Osteoblast (primary cell): Measurements from ENCODE around the gene KLLN. TPM values are rescaled to one million over a fixed set of nuclear protein-coding genes. Genes with fewer than 3 reads are reported as not detected.
"Not testable (repeated sequence)": the region's sequence is repeated elsewhere in the genome, so short reads cannot be mapped to it uniquely, and the experiment has no call there.

Source experiments
- DNase-seq: peaks from one replicate; pipeline ENCODE4 v3.0.0; 2011; ENCODE audit warnings: low spot score, mixed read lengths; ENCODE audit not compliant: insufficient read length; ENCODE audit errors: missing footprints
- H2AFZ ChIP-seq: 2 replicates; pipeline ENCODE4 v1.6.0; 2011; ENCODE audit warnings: mild to moderate bottlenecking, low read length
- H3K27ac ChIP-seq: 2 replicates; pipeline ENCODE4 v1.5.1; 2011; ENCODE audit warnings: mild to moderate bottlenecking, low read depth, low read length, moderate library complexity
- H3K27me3 ChIP-seq: 2 replicates; pipeline ENCODE4 v1.6.0; 2012; ENCODE audit warnings: mild to moderate bottlenecking, control low read depth, inconsistent platforms, low read length, moderate library complexity; ENCODE audit not compliant: insufficient read depth
- H3K36me3 ChIP-seq: 2 replicates; pipeline ENCODE4 v1.5.1; 2011; ENCODE audit warnings: mild to moderate bottlenecking, low read length, control low read depth, moderate library complexity; ENCODE audit not compliant: insufficient read depth
- H3K4me1 ChIP-seq: 2 replicates; pipeline ENCODE4 v1.5.1; 2011; ENCODE audit warnings: mild to moderate bottlenecking, low read length, control low read depth, moderate library complexity; ENCODE audit not compliant: insufficient read depth
- H3K4me2 ChIP-seq: 2 replicates; pipeline ENCODE4 v1.6.0; 2011; ENCODE audit warnings: mild to moderate bottlenecking, low read length; ENCODE audit not compliant: insufficient read depth
- H3K4me3 ChIP-seq: fragments of 200-600 bp; sonication (generic); 3 replicates; pipeline ENCODE4 v1.5.1; 2012; ENCODE audit warnings: mild to moderate bottlenecking, low read length, inconsistent platforms; ENCODE audit not compliant: insufficient read depth
- H3K79me2 ChIP-seq: 2 replicates; pipeline ENCODE4 v1.6.0; 2012; ENCODE audit warnings: mild to moderate bottlenecking, low read length, control low read depth, inconsistent platforms; ENCODE audit not compliant: insufficient read depth
- H3K9me3 ChIP-seq: 2 replicates; pipeline ENCODE4 v1.5.1; 2011; ENCODE audit warnings: low read depth, low read length, control low read depth
- H4K20me1 ChIP-seq: 2 replicates; pipeline ENCODE4 v1.6.0; 2012; ENCODE audit warnings: mild to moderate bottlenecking, low read length, control low read depth; ENCODE audit not compliant: insufficient read depth
- CTCF ChIP-seq: IDR thresholded peaks from 2 replicates; pipeline ENCODE4 v1.5.1; 2011; ENCODE audit warnings: mild to moderate bottlenecking, low read depth, low read length, moderate library complexity; ENCODE audit errors: extremely low read depth
- total RNA-seq: library from RNA; depleted of rRNA; stranded (reverse); fragments of >200 nt; gene quantifications from 2 replicates; pipeline ENCODE4 v1.2.3, GENCODE V29; 2012

KLLN gene
- total RNA-seq, 1 donor, result 0.72 TPM

GRCh38 chr10:87864496-87865059 lies 1.2 kb upstream of the KLLN start:
- DNase-seq, result peak; percentile 62
- TF ChIP-seq CTCF, result no peak
- Histone ChIP-seq H2AFZ (no peak overlapping the region), H3K79me2 (peaks cover 56% of the 10 kb centered on the region), H3K4me2 (peak overlapping the region; percentile 92), H3K4me3 (peak overlapping the region; percentile 96), H3K4me1 (peaks cover 26% of the 10 kb centered on the region), H3K27me3 (no peaks in the 10 kb centered on the region), H3K27ac (peak overlapping the region; percentile 71), H4K20me1 (peaks cover 44% of the 10 kb centered on the region), H3K9me3 (no peaks in the 10 kb centered on the region), H3K36me3 (no peaks in the 10 kb centered on the region)

- Histone ChIP-seq H3K4me2 (peak overlapping the region; percentile 92), H3K4me1 (peaks cover 26% of the 10 kb centered on the region), H3K27ac (peak overlapping the region; percentile 81), H3K4me3 (peak overlapping the region; percentile 96), H3K79me2 (peaks cover 50% of the 10 kb centered on the region), H4K20me1 (peaks cover 40% of the 10 kb centered on the region)
- DNase-seq, result peak; percentile 1
- not testable (repeated sequence) for H3K9me3 ChIP-seq, H2AFZ ChIP-seq, H3K36me3 ChIP-seq, H3K27me3 ChIP-seq
Measured at GRCh38 chr10:87863951-87864495, 690 bp upstream of the KLLN start.

GRCh38 chr10:87862679-87863052 lies 667 bp downstream of the KLLN start:
- Histone ChIP-seq H3K4me2 (peak overlapping the region; percentile 92), H4K20me1 (peaks cover 31% of the 10 kb centered on the region), H3K36me3 (no peaks in the 10 kb centered on the region), H3K4me3 (peak overlapping the region; percentile 96), H3K79me2 (peaks cover 37% of the 10 kb centered on the region), H3K9me3 (no peaks in the 10 kb centered on the region), H3K27ac (peak overlapping the region; percentile 81), H2AFZ (peak overlapping the region; percentile 85), H3K27me3 (no peaks in the 10 kb centered on the region), H3K4me1 (peaks cover 14% of the 10 kb centered on the region)
- no peak for TF ChIP-seq CTCF
- no peak for DNase-seq

GRCh38 chr10:87861953-87862678 lies 1.2 kb downstream of the KLLN start:
- peak overlapping the region; percentile 87 for H3K27ac ChIP-seq
- no peak for TF ChIP-seq CTCF
- peak overlapping the region; percentile 85 for H2AFZ ChIP-seq
- peak; percentile 98 for DNase-seq
- H3K9me3 ChIP-seq, result no peaks in the 10 kb centered on the region
- H3K79me2 ChIP-seq, result peaks cover 31% of the 10 kb centered on the region
- H3K36me3 ChIP-seq, result no peaks in the 10 kb centered on the region
- no peaks in the 10 kb centered on the region for H3K27me3 ChIP-seq
- H3K4me1 ChIP-seq, result peaks cover 9% of the 10 kb centered on the region
- peak overlapping the region; percentile 92 for H3K4me2 ChIP-seq
- H3K4me3 ChIP-seq, result peak overlapping the region; percentile 96
- peaks cover 27% of the 10 kb centered on the region for H4K20me1 ChIP-seq
